Astrocyte of the cerebellum (primary cell): ENCODE results near the gene MPND.

Experiments used
- DNase-seq: peaks from one replicate; pipeline ENCODE4 v3.0.0-alpha.2; 2011; ENCODE audit warnings: low read depth
- H3K4me3 ChIP-seq: 2 replicates; pipeline ENCODE4 v1.5.1; 2011; ENCODE audit warnings: mild to moderate bottlenecking, low read depth, low read length, moderate library complexity
- in situ Hi-C: cut with HindIII; loops from 2 replicates; pipeline ENCODE4 v1.10.0; 2017; ENCODE audit warnings: low sequenced_read_pairs
- TF ChIP-seq, protein P1 (sequence below): IDR thresholded peaks from 2 replicates; pipeline ENCODE4 v1.5.1; 2012; ENCODE audit warnings: low read length, low read depth, moderate library complexity, mild to moderate bottlenecking; ENCODE audit errors: missing control alignments

The MPND gene

DNA sequence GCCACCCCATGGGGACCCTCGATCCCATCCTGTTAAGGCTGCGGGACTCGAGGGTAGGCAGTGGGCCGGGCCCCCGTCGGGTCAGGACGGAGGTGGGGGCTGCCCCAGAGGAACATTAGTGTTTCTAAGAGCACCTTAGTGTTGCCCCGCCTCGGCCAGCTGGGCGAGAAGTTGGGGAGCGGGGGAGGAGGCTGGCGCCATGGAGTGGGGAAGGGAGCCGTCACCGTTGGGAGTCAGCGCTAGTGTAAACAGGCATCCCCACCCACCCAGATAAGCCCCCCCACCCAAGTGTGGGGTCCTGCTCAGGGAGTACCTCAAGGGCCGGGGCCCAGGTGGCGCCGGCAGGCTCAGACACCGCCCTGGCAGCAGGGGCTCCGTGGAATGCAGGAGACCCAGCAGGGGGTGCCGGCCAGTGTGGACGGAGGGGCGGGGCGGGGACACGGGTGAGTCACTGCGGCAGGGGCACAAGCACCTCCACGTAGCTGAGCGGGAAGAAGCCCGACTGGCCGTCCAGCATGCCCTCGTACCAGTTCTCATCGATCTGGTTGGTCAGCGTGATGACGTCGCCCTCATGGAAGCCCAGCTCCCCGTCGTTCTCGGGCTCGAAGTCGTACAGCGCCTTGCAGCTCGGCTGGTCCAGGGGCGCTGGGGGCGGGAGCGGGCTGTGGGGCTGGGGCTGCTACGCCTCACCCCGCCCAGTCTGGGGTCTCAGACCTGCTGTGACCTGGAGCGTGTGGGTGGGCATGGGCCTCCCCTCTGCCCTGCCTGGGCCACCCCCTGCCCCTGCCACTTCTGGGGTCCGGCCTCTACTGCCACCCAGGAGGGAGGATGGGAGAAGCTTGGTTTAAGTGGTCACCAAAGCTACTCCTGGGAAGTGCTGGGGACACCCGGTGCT lies 18.0 kb downstream of the MPND start:
- TF ChIP-seq, protein P1, sequence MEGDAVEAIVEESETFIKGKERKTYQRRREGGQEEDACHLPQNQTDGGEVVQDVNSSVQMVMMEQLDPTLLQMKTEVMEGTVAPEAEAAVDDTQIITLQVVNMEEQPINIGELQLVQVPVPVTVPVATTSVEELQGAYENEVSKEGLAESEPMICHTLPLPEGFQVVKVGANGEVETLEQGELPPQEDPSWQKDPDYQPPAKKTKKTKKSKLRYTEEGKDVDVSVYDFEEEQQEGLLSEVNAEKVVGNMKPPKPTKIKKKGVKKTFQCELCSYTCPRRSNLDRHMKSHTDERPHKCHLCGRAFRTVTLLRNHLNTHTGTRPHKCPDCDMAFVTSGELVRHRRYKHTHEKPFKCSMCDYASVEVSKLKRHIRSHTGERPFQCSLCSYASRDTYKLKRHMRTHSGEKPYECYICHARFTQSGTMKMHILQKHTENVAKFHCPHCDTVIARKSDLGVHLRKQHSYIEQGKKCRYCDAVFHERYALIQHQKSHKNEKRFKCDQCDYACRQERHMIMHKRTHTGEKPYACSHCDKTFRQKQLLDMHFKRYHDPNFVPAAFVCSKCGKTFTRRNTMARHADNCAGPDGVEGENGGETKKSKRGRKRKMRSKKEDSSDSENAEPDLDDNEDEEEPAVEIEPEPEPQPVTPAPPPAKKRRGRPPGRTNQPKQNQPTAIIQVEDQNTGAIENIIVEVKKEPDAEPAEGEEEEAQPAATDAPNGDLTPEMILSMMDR = no peak

DNA sequence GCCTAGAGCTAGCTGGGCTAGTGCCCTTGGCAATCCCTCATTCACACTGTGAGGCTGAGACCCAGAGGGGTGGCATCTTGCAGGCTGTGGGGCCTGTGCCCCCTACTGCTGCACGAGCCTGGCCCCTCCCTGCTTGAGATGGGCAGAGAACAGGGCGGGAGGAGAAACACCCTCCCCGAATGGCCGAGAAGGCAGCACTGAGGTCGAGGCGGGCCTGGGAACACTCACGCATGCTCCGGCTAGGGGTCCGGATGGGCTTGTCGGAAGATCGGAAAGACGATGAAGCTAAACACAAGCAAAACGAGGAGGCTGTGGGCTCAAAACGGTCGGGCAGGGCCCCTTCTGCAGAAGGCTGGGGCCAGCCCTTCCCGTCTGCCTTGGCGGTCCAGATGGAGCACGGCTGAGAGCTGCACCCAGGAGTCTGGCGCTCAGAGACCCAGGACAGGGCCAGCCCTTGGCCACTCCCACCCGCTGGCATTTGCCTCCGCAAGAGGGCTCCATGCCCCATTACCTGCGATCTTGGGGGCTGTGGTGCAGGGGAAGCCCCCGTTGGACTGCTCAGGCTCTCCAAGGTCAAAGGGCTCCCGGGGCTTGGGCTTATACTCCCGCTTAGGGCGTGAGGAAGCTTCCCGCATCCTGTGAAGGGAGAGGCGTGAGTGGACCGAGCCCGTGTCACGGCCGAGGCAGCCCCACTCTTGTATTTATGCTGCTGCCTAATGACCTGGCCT lies 18.9 kb downstream of the MPND start:
- in situ Hi-C loops = no loop called here
- no peak for DNase-seq
- TF ChIP-seq, protein P1 = no peak
- H3K4me3 ChIP-seq = no peak overlapping the region

More for the DNA sequence above, 18.0 kb downstream of the MPND start:
- in situ Hi-C loops = no loop called here
- no peak for DNase-seq
- no peak overlapping the region for H3K4me3 ChIP-seq

GRCh38 chr19:4362831-4363545 lies 19.6 kb downstream of the MPND start:
- DNase-seq = no peak
- in situ Hi-C loops = no loop called here
- TF ChIP-seq, protein P1 = peak; percentile 21
- H3K4me3 ChIP-seq = no peak overlapping the region

GRCh38 chr19:4363571-4364304 lies 20.4 kb downstream of the MPND start:
- no peak overlapping the region for H3K4me3 ChIP-seq
- in situ Hi-C loops = no loop called here
- TF ChIP-seq, protein P1 = no peak
- no peak for DNase-seq

GRCh38 chr19:4365341-4365740 lies 22.0 kb downstream of the MPND start:
- TF ChIP-seq, protein P1 = no peak
- H3K4me3 ChIP-seq = no peak overlapping the region
- in situ Hi-C loops = loop anchor here (5.0 kb wide), 1 partner anchor 52 kb away; no protein-coding TSS in a partner anchor

More at GRCh38 chr19:4365341-4365740, 22.0 kb downstream of the MPND start:
- no peak for DNase-seq
